K562 (cell line): Measurements from ENCODE around the gene NDUFC2. TPM values are rescaled to one million over a fixed set of nuclear protein-coding genes. Genes with fewer than 3 reads are reported as not detected.
A peak's percentile ranks its signal among the peaks of the same experiment; 100 is the strongest.

Experiments used
- CREB3 ChIP-seq: fragments of 450-650 bp; conservative IDR thresholded peaks from 2 replicates; pipeline ENCODE4 v1.6.1; 2016; ENCODE audit warnings: missing genetic modification characterization, low read depth, mild to moderate bottlenecking, missing compliant biosample characterization, moderate library complexity
- E2F4 ChIP-seq: sonication (generic); formaldehyde crosslinking; IDR thresholded peaks from 2 replicates; pipeline ENCODE4 v1.8.0; 2022; ENCODE audit warnings: mild to moderate bottlenecking, low read depth, missing genetic modification reagents
- FOXJ2 ChIP-seq: fragments of 200-800 bp; sonication (Bioruptor generic); IDR thresholded peaks from 2 replicates; pipeline ENCODE4 v1.6.1; 2016; ENCODE audit warnings: missing genetic modification characterization, missing compliant biosample characterization
- HDAC3 ChIP-seq: fragments of 450-650 bp; IDR thresholded peaks from 2 replicates; pipeline ENCODE4 v1.6.1; 2018; ENCODE audit warnings: borderline replicate concordance, mild to moderate bottlenecking, moderate library complexity; ENCODE audit not compliant: partially characterized antibody
- HMG20A ChIP-seq: fragments of 450-650 bp; formaldehyde crosslinking; conservative IDR thresholded peaks from 2 replicates; pipeline ENCODE4 v1.4.0; 2020; ENCODE audit warnings: mild to moderate bottlenecking, mixed read lengths
- HNRNPUL1 ChIP-seq: fragments of 200-400 bp; formaldehyde crosslinking; IDR thresholded peaks from 2 replicates; pipeline ENCODE4 v1.6.1; 2017; ENCODE audit warnings: low read length
- IRF1 ChIP-seq: sonication (generic); formaldehyde crosslinking; IDR thresholded peaks from 2 replicates; pipeline ENCODE4 v1.8.0; 2022; ENCODE audit warnings: missing genetic modification reagents, mild to moderate bottlenecking, borderline replicate concordance
- MED1 ChIP-seq: sonication (generic); formaldehyde crosslinking; IDR thresholded peaks from 2 replicates; pipeline ENCODE4 v1.8.1; 2023; ENCODE audit warnings: missing genetic modification reagents, borderline replicate concordance
- MYBL2 ChIP-seq, 2 experiments: fragments of 450-650 bp in 1 of 2; sonication (generic) in 1 of 2; formaldehyde crosslinking in 1 of 2; IDR thresholded peaks; 2 replicates each; pipeline versions ENCODE4 v1.6.1 to v1.8.1; 2017 to 2022; ENCODE audit warnings: borderline replicate concordance in 1 of 2, inconsistent platforms in 1 of 2, low read depth in 1 of 2, mild to moderate bottlenecking in 1 of 2, missing genetic modification reagents in 1 of 2, moderate library complexity in 1 of 2
- NFIX ChIP-seq: fragments of 250-450 bp; sonication (Bioruptor Pico); IDR thresholded peaks from 2 replicates; pipeline ENCODE4 v1.4.0; 2020; ENCODE audit warnings: low read depth, mild to moderate bottlenecking, moderate library complexity
- RBFOX2 ChIP-seq: fragments of 200-400 bp; formaldehyde crosslinking; IDR thresholded peaks from 2 replicates; pipeline ENCODE4 v1.6.1; 2017; ENCODE audit warnings: low read depth, mild to moderate bottlenecking, low read length, moderate library complexity
- RBM34 ChIP-seq: fragments of 200-400 bp; formaldehyde crosslinking; IDR thresholded peaks from 2 replicates; pipeline ENCODE4 v1.6.1; 2018; ENCODE audit warnings: low read length, borderline replicate concordance; ENCODE audit not compliant: insufficient read depth
- SUPT5H ChIP-seq: fragments of 450-650 bp; IDR thresholded peaks from 2 replicates; pipeline ENCODE4 v1.6.1; 2016
- ZBTB7A ChIP-seq: IDR thresholded peaks from 2 replicates; pipeline ENCODE4 v1.6.1; 2011; ENCODE audit warnings: low read depth, mild to moderate bottlenecking, low read length, moderate library complexity, borderline replicate concordance; ENCODE audit not compliant: control insufficient read depth
- ZBTB8A ChIP-seq: fragments of 450-650 bp; IDR thresholded peaks from 2 replicates; pipeline ENCODE4 v1.6.1; 2018; ENCODE audit warnings: mild to moderate bottlenecking, moderate library complexity; ENCODE audit not compliant: partially characterized antibody
- ZKSCAN3 ChIP-seq: fragments of 250-450 bp; sonication (Bioruptor Pico); IDR thresholded peaks from 2 replicates; pipeline ENCODE4 v1.4.0; 2020
- ZNF217 ChIP-seq: sonication (generic); formaldehyde crosslinking; IDR thresholded peaks from 2 replicates; pipeline ENCODE4 v1.8.0; 2022; ENCODE audit warnings: mild to moderate bottlenecking, missing genetic modification reagents
- ZNF41 ChIP-seq: fragments of 250-450 bp; sonication (Bioruptor Pico); conservative IDR thresholded peaks from 2 replicates; pipeline ENCODE4 v1.4.0; 2020; ENCODE audit warnings: mild to moderate bottlenecking
- ZNF589 ChIP-seq: fragments of 200-800 bp; sonication (Bioruptor generic); IDR thresholded peaks from 2 replicates; pipeline ENCODE4 v1.6.1; 2016; ENCODE audit warnings: low read depth, missing genetic modification characterization, missing compliant biosample characterization
- ZNF707 ChIP-seq: fragments of 250-450 bp; sonication (Bioruptor Pico); conservative IDR thresholded peaks from 2 replicates; pipeline ENCODE4 v1.8.0; 2022; ENCODE audit warnings: inconsistent platforms, mild to moderate bottlenecking, moderate library complexity
- polyA plus RNA-seq, 8 experiments: library from polyadenylated mRNA; depleted of rRNA in 4 of 8; stranded (reverse) in 5 of 8; unstranded in 3 of 8; fragments of >200 nt; fragmentation: Nextera tagmentation in 2 of 8; fragmentation: Illumina TruSeq in 1 of 8; extraction: Ambion mirVana in 2 of 8; extraction: Trizol in 1 of 8; gene quantifications; 2 replicates each; pipeline versions ENCODE4 v1.2.1 to v1.2.3, GENCODE V29; 2011 to 2014; ENCODE audit warnings: inconsistent platforms in 1 of 8, missing spikeins in 1 of 8
- total RNA-seq, 7 experiments: library from RNA; depleted of rRNA in 6 of 7; stranded (reverse); fragments of >200 nt in 6 of 7; fragmentation: Illumina TruSeq in 2 of 7; extraction: Trizol in 2 of 7; gene quantifications; 2 replicates each; pipeline versions ENCODE4 v1.2.1 to v1.2.3, GENCODE V29; 2011 to 2021; ENCODE audit warnings: low replicate concordance in 1 of 7
- TF ChIP-seq, protein P1 (sequence below): fragments of 450-650 bp; formaldehyde crosslinking; IDR thresholded peaks from 2 replicates; pipeline ENCODE4 v1.4.0; 2020; ENCODE audit warnings: mild to moderate bottlenecking
- TF ChIP-seq, protein P2 (sequence below): fragments of 450-650 bp; IDR thresholded peaks from 2 replicates; pipeline ENCODE4 v1.6.1; 2016

The NDUFC2 gene
- total and polyA plus RNA-seq, 9 of the 15 experiments (the other 6 are each of a cell fraction or from before 2014, with no cell fraction given) = 168 to 1,119 (median 442) TPM

- TF ChIP-seq ZBTB7A (peak; percentile 57; the same call in 1 of the 2 replicates), FOXJ2 (tag) (no peak), E2F4 (CRISPR knock-in tag) (no peak), IRF1 (no peak), ZNF217 (no peak), CREB3 (tag) (no peak), HNRNPUL1 (no peak), ZNF41 (CRISPR knock-in tag) (no peak), SUPT5H (no peak), HDAC3 (no peak), RBFOX2 (peak; percentile 42; the same call in 1 of the 2 replicates), ZNF707 (no peak), HMG20A (CRISPR knock-in tag) (no peak), MED1 (CRISPR knock-in tag) (no peak), ZNF589 (CRISPR knock-in tag) (no peak), ZBTB8A (no peak), RBM34 (no peak), NFIX (CRISPR knock-in tag) (peak; percentile 49; the same call in 1 of the 2 replicates), ZKSCAN3 (CRISPR knock-in tag) (no peak), MYBL2 (IDR thresholded peaks at IDR 0.05; ENCODE audit: low read depth) (no peak), MYBL2 (CRISPR knock-in tag; IDR thresholded peaks at IDR 0.05; ENCODE audit: borderline replicate concordance) (no peak)
- TF ChIP-seq, protein P1, sequence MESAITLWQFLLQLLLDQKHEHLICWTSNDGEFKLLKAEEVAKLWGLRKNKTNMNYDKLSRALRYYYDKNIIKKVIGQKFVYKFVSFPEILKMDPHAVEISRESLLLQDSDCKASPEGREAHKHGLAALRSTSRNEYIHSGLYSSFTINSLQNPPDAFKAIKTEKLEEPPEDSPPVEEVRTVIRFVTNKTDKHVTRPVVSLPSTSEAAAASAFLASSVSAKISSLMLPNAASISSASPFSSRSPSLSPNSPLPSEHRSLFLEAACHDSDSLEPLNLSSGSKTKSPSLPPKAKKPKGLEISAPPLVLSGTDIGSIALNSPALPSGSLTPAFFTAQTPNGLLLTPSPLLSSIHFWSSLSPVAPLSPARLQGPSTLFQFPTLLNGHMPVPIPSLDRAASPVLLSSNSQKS = no peak
- TF ChIP-seq, protein P2, sequence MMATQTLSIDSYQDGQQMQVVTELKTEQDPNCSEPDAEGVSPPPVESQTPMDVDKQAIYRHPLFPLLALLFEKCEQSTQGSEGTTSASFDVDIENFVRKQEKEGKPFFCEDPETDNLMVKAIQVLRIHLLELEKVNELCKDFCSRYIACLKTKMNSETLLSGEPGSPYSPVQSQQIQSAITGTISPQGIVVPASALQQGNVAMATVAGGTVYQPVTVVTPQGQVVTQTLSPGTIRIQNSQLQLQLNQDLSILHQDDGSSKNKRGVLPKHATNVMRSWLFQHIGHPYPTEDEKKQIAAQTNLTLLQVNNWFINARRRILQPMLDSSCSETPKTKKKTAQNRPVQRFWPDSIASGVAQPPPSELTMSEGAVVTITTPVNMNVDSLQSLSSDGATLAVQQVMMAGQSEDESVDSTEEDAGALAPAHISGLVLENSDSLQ = peak; percentile 33; the same call in 1 of the 2 replicates
Measured at GRCh38 chr11:78045851-78046485, 33.7 kb downstream of the NDUFC2 start (continued).
